Stimulated activated CD4-positive, alpha-beta T cell treated with anti-CD3 and anti-CD28 coated beads, Interleukin-4, amount 100 ng/mL, for 48 hours (primary cell): Measurements from ENCODE around the gene AWAT2.
"Not testable (repeated sequence)": the region's sequence is repeated elsewhere in the genome, so short reads cannot be mapped to it uniquely, and the experiment has no call there.

Source experiments
- DNase-seq, 2 donors: peaks; one replicate each; pipeline ENCODE4 v3.0.0-alpha.2; 2020; ENCODE audit warnings: low read depth in 2 of 2

AWAT2 gene

GRCh38 chrX:70001269-70001668 is 48.5 kb downstream of the AWAT2 start:
- no peak for DNase-seq

GRCh38 chrX:69998299-69998698 is 51.4 kb downstream of the AWAT2 start:
- DNase-seq, result not testable (repeated sequence)

- DNase-seq, result no peak
Observed at GRCh38 chrX:69996113-69996468, 53.6 kb downstream of the AWAT2 start.

GRCh38 chrX:69995362-69996112 is 54.2 kb downstream of the AWAT2 start:
- no peak for DNase-seq

GRCh38 chrX:69993494-69993893 is 56.2 kb downstream of the AWAT2 start:
- no peak for DNase-seq

GRCh38 chrX:69991685-69992084 is 58.1 kb downstream of the AWAT2 start:
- DNase-seq, result no peak
